ENCODE data around the gene RLF.
"Not testable (repeated sequence)": the region's sequence is repeated elsewhere in the genome, so short reads cannot be mapped to it uniquely, and the experiment has no call there.

- not testable (repeated sequence) for TF ChIP-seq CTCF (IDR thresholded peaks at IDR 0.05; ENCODE audit: borderline replicate concordance, extremely low read depth, low read length, poor library complexity, severe bottlenecking); EZH2 (IDR thresholded peaks at IDR 0.05; ENCODE audit: borderline replicate concordance, low read depth, low read length, severe bottlenecking)
Observed at GRCh38 chr1:40176989-40177388, 15.8 kb downstream of the RLF start.

Data from DND-41 (cell line).